Effector memory CD8-positive, alpha-beta T cell (primary cell): ENCODE measurements around the gene DICER1.
"Not testable (repeated sequence)": the region's sequence is repeated elsewhere in the genome, so short reads cannot be mapped to it uniquely, and the experiment has no call there.

Experiments used
- ATAC-seq: fragments of 150-1000 bp; cut with Tn5 transposase; replicated peaks from 2 replicates; pipeline ENCODE4 v1.10.0; 2021; ENCODE audit warnings: mild to moderate bottlenecking, moderate library complexity
- DNase-seq, 3 experiments: peaks; one replicate each; pipeline ENCODE4 v3.0.0; 2021
- H3K27ac Mint-ChIP-seq, 2 donors: one replicate each; pipeline ENCODE4 v1.8.0; 2022; ENCODE audit warnings: mild to moderate bottlenecking in 2 of 2, mixed read lengths in 2 of 2, moderate library complexity in 2 of 2
- H3K27me3 Mint-ChIP-seq, 2 donors: one replicate each; pipeline ENCODE4 v1.8.0; 2022; ENCODE audit warnings: mixed read lengths in 2 of 2
- H3K36me3 Mint-ChIP-seq: one replicate; pipeline ENCODE4 v1.8.0; 2022; ENCODE audit warnings: mild to moderate bottlenecking, moderate library complexity, mixed read lengths; ENCODE audit not compliant: insufficient read depth
- H3K4me1 Mint-ChIP-seq, 2 donors: one replicate each; pipeline ENCODE4 v1.8.0; 2022; ENCODE audit warnings: low read depth in 2 of 2, mixed read lengths in 2 of 2
- H3K4me3 Mint-ChIP-seq, 2 donors: one replicate each; pipeline ENCODE4 v1.8.0; 2022; ENCODE audit warnings: mild to moderate bottlenecking in 2 of 2, mixed read lengths in 2 of 2, moderate library complexity in 2 of 2
- H3K9me3 Mint-ChIP-seq, 2 donors: one replicate each; pipeline ENCODE4 v1.8.0; 2022; ENCODE audit warnings: mixed read lengths in 2 of 2

DICER1 gene

DNA sequence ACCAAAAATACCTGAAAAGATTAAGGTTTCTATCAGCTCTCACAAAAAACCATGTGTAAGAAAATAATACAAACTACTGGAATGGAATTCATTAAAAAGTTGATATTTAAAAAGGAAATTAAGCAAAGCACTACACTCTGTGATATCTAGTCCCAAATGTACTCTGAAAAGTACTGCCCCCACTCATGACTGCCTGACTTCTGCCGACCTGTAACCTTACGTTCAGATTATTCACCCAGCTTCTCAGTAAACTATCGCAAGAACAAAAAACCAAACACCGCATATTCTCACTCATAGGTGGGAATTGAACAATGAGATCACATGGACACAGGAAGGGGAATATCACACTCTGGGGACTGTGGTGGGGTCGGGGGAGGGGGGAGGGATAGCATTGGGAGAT, 18.9 kb downstream of the DICER1 start:
- DNase-seq, H3K9me3 Mint-ChIP-seq, H3K4me3 Mint-ChIP-seq, H3K27me3 Mint-ChIP-seq, ATAC-seq, H3K36me3 Mint-ChIP-seq, H3K27ac Mint-ChIP-seq: not testable (repeated sequence)
- peaks cover 37 to 80% of the 10 kb centered on the region in 2 donors for H3K4me1 Mint-ChIP-seq

DNA sequence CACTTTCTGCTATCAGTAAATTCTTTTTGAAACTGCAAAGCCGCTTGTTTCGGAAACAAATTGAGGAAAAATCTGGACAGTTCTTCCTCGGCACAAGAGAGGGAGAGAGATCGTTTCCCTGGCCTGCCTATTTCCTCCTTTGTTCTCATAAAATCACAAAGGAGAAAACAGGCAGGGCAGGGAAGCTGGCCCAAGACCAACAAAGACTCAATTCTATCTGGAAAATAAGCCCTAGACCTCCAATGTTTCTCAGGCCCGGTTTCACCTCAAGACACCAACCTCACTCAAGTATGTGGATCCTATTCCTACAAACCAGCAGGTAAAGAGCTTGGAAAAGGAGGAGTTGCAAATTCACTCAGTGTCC, 19.5 kb downstream of the DICER1 start:
- H3K4me1 Mint-ChIP-seq = peaks cover 34 to 78% of the 10 kb centered on the region in 2 donors

DNA sequence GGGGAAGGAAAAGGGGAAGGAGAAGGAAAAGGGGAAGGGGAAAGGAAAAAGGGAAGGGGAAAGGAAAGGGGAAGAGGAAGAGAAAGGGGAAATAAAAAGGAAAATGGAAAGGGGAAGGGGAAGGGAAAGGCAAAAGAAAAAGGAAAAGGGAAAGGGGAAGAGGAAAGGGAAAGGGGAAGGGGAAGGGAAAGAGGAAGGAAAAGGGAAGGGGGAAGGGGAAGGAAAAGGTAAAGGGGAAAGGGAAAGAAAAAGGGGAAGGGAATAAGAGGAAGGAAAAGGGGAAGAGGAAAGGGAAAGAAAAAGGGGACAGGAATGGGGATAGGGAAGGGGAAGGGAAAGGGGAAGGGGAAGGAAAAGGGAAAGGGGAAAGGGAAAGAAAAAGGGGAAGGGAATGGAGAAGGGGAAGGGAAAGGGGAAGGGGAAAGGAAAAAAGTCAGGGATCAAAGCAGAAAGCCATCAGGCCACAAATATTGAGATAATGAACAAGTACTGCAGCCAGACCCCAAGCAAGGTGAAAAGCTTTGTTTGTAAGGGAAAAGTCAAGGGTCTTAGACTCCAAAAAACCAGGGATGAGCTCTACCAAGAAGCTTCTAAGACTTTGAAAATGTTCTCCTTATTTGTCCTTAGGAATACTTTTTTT, 20.0 kb downstream of the DICER1 start:
- Mint-ChIP-seq H3K27ac (peak overlapping the region; percentile 19 to 76), H3K27me3 (no peaks in the 10 kb centered on the region), H3K4me1 (peaks cover 32 to 73% of the 10 kb centered on the region in 2 donors), H3K36me3 (peaks cover 14% of the 10 kb centered on the region), H3K4me3 (no peak overlapping the region), H3K9me3 (no peaks in the 10 kb centered on the region)
- ATAC-seq = no peak
- DNase-seq = no peak

More for the DNA sequence above, 19.5 kb downstream of the DICER1 start:
- Mint-ChIP-seq H3K27ac (peak overlapping the region; percentile 19 to 76), H3K9me3 (no peaks in the 10 kb centered on the region), H3K27me3 (no peaks in the 10 kb centered on the region), H3K36me3 (peaks cover 9% of the 10 kb centered on the region), H3K4me3 (no peak overlapping the region)
- no peak for ATAC-seq
- DNase-seq = no peak

DNA sequence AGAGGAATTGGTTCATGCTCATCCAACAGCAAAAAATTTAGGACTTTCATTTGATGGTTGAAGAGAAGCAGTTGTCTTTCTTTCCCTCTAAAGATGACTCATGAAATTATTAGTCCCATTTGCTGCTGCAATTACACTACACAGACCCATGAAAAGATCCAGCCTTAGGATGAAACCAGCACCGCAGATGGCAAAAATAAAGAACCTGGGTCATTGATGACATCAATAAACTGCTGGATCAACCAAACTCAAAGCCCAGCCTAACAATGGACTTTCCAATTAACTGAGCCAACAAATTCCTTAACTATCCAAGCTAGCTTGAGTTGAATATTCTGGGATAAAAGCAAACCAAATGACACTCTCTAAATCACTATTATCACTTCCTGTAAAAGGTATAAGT, 20.7 kb downstream of the DICER1 start:
- Mint-ChIP-seq H3K36me3 (peaks cover 19% of the 10 kb centered on the region), H3K27ac (peak overlapping the region in 1 of 2 donors; percentile 76), H3K4me1 (peaks cover 29 to 68% of the 10 kb centered on the region in 2 donors), H3K27me3 (no peaks in the 10 kb centered on the region), H3K9me3 (no peaks in the 10 kb centered on the region), H3K4me3 (no peak overlapping the region)
- no peak for ATAC-seq
- DNase-seq = no peak

DNA sequence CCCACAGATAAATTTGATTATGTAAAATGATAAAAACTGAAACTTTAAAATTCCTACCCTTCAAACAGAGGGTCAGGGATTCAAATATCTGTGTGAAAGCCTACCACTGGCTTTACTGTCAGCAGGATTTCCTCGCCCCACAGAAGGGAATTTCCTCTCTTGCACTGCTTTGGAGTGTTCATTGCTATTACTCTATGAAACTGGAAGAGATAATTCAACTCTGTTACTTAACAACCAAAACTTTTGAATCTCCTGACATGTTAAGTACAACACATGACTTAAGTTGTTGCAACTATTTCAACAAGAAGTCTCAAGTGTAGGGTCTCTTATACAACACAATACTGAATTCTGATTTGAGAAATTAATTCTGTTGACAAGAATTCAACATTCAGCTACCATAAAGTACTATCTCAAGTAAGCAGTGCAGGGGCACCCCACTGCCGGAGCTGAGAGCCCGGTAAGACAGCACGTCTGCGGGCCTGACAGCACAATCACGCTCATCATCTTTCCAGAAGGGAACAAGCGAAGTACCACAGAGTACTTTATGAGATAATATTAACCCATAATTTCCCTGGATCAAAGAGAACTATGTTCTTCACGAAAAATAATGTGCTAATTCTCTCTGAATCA, 22.9 kb downstream of the DICER1 start:
- Mint-ChIP-seq H3K9me3 (no peaks in the 10 kb centered on the region), H3K27me3 (no peaks in the 10 kb centered on the region), H3K4me3 (no peak overlapping the region), H3K4me1 (peaks cover 23 to 51% of the 10 kb centered on the region in 2 donors), H3K27ac (peak overlapping the region in 1 of 2 donors; percentile 8), H3K36me3 (peaks cover 38% of the 10 kb centered on the region)
- ATAC-seq (no peak), DNase-seq (no peak)

DNA sequence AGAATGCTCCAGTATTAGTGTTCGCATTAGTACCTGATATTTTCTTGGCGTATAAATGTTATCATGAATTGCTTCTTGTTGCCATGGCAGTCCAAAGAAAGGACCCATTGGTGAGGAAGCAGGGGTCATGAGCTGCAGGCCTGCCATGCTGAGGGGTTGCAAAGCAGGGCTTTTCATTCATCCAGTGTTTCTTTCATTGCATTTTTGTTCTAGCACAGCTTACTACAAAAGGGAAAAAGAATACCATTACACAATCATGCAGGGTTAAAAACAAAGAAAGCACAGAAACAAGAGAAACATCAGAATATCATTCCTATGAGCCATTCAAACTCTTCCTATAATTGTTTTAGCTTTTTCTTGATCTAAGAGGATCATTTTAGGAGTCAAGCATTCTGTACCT, 24.0 kb downstream of the DICER1 start:
- DNase-seq = no peak
- Mint-ChIP-seq H3K9me3 (no peaks in the 10 kb centered on the region), H3K27ac (peak overlapping the region in 1 of 2 donors; percentile 9), H3K4me1 (peaks cover 19 to 43% of the 10 kb centered on the region in 2 donors), H3K4me3 (no peak overlapping the region), H3K36me3 (peaks cover 46% of the 10 kb centered on the region), H3K27me3 (no peaks in the 10 kb centered on the region)
- no peak for ATAC-seq

DNA sequence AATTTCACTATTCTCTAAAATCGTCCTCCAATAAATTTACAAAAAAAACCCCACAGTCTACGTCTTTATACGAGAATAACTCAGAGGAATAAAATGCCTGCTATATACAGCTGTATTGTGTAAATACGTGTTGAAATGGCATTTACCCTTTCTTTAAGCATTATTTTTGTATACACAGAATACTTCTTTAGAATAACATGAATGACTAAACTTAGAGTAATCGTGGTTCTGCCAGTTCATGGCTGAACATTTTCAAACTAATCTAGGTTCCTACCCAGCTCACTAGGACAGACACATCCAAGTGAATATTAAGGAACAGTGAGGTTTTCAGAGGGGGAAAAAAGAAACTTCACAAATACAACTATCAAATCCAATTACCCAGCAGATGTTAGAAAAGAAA, 24.6 kb downstream of the DICER1 start:
- Mint-ChIP-seq H3K9me3 (no peaks in the 10 kb centered on the region), H3K4me3 (no peak overlapping the region), H3K4me1 (peaks cover 17 to 41% of the 10 kb centered on the region in 2 donors), H3K36me3 (peaks cover 46% of the 10 kb centered on the region), H3K27ac (peak overlapping the region in 1 of 2 donors; percentile 9), H3K27me3 (no peaks in the 10 kb centered on the region)
- DNase-seq (no peak), ATAC-seq (no peak)

DNA sequence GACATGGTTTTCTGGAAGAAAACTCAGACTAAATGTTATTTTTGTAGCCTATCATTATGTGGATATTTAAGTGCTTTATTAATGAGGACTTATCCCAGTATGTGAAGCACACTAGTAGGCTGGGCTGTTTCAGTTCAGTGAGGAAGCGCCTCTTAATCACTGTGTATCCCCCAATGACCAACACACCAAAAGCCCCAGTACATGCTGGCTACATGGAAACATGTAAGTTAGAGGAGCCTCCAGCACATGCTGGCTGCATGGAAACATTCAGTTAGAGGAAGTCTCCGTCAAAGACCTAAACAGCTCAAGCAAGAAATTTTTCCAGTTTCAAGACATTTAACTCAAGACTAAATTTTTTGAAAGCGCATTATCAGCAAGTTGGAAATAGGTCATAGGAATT, 26.8 kb downstream of the DICER1 start:
- no peaks in the 10 kb centered on the region for H3K9me3 Mint-ChIP-seq
- H3K36me3 Mint-ChIP-seq = peaks cover 53% of the 10 kb centered on the region
- no peaks in the 10 kb centered on the region for H3K27me3 Mint-ChIP-seq
- no peak overlapping the region for H3K4me3 Mint-ChIP-seq
- H3K27ac Mint-ChIP-seq = no peak overlapping the region
- no peak for ATAC-seq
- DNase-seq = no peak
- peaks cover 6 to 20% of the 10 kb centered on the region in 2 donors for H3K4me1 Mint-ChIP-seq

DNA sequence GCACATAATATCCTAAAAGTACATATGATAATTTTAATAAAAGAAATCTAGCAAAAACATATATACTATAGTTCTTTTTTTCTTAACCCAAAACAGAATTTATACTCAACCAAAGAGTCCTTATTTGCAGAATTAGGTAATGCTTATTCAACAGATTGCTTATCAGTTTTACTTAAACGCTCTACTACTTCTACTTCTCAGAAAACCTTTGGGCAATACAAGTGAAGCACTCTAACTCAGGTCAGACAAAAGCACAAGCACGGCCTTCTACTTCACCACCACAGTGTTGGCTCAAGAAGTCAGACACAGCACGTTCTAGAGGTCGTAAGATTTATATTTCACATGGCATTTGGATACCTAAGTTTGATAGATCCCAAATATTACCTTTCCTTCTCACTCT, 29.2 kb downstream of the DICER1 start:
- peak overlapping the region; percentile 30 to 35 for H3K27ac Mint-ChIP-seq
- DNase-seq (no peak), ATAC-seq (no peak)
- no peak overlapping the region for H3K4me3 Mint-ChIP-seq
- H3K36me3 Mint-ChIP-seq = peaks cover 61% of the 10 kb centered on the region
- no peaks in the 10 kb centered on the region for H3K9me3 Mint-ChIP-seq
- no peaks in the 10 kb centered on the region for H3K27me3 Mint-ChIP-seq
- peaks cover 3 to 5% of the 10 kb centered on the region in 2 donors for H3K4me1 Mint-ChIP-seq

DNA sequence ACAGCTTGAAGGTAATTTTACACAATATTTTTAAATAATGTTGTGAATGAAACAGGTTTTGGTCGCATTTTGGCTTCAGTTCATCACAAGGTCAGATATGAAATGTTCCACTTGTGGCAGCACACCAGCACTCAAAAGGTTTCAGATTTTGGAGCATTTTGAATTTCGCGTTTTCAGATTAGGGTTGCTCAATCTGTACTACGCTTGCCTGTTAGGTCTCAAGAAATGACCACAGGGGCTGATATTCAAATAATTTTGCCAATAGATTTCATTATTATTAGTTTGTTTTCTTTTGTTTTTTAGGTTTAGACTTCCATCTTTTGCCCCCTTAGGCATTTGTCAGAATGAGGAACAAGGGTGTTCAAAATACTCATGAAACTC, 29.8 kb downstream of the DICER1 start:
- H3K27ac Mint-ChIP-seq = peak overlapping the region in 1 of 2 donors; percentile 74
- H3K36me3 Mint-ChIP-seq = peaks cover 60% of the 10 kb centered on the region
- no peak overlapping the region for H3K4me3 Mint-ChIP-seq
- H3K4me1 Mint-ChIP-seq = peaks cover 3 to 5% of the 10 kb centered on the region in 2 donors
- ATAC-seq (no peak), DNase-seq (no peak)
- H3K27me3 Mint-ChIP-seq = no peaks in the 10 kb centered on the region
- no peaks in the 10 kb centered on the region for H3K9me3 Mint-ChIP-seq

DNA sequence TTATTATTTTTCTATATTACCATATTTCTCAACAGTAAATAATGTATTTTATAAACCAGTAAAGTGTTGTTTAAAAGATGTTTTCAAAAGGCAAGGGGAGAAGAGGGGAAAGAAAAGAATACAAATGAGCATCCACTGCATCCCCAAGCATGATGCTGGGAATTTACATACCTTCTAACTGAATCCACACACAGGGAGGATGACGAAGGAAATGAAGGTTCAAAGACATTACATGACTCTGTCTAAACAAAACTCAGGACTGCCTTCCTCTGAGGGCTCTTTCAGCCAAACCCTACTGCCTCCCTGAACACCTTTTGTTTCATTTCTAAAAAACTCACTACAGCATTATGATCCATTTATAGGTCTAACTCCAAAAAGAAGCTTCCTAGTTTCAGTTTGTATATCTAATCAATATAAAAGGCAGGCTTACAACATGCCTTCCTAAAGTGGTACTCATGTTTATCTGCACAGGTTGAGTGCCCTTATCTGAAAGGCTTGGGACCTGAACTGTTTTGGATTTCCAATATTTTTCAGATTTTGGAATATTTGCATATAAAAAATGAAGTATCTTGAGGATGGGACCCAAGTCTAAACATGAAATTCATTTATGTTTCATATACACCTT, 30.3 kb downstream of the DICER1 start:
- Mint-ChIP-seq H3K27ac (peak overlapping the region in 1 of 2 donors; percentile 74), H3K9me3 (no peaks in the 10 kb centered on the region)
- no peak for ATAC-seq

DNA sequence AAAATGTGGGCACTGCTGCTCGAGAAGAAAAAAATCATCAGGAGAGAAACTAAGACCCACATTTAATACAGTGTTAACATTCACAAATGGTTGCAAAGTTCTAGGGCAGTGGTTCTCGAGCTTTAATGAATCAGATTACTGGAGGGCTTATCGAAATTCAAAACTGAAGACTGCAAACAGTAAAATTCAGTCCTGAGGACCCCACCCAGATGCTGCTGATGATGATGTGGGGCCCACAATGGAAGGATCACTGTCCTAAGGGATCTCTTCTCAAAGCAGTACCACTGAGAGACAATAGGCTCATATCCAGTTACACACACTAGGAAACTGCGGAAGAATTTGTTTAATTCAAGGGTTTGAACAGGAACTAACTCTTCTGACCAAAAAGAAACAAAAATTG, 31.4 kb downstream of the DICER1 start:
- Mint-ChIP-seq H3K27me3 (no peaks in the 10 kb centered on the region), H3K36me3 (peaks cover 55% of the 10 kb centered on the region), H3K4me3 (no peak overlapping the region), H3K9me3 (no peaks in the 10 kb centered on the region), H3K4me1 (peaks cover 5% of the 10 kb centered on the region in 2 donors), H3K27ac (peak overlapping the region in 1 of 2 donors; percentile 74)
- no peak for ATAC-seq
- DNase-seq = no peak

More for the DNA sequence above, 30.3 kb downstream of the DICER1 start:
- H3K4me1 Mint-ChIP-seq = peaks cover 5% of the 10 kb centered on the region in 2 donors
- no peaks in the 10 kb centered on the region for H3K27me3 Mint-ChIP-seq
- H3K36me3 Mint-ChIP-seq = peaks cover 57% of the 10 kb centered on the region
- no peak overlapping the region for H3K4me3 Mint-ChIP-seq
- DNase-seq = no peak

DNA sequence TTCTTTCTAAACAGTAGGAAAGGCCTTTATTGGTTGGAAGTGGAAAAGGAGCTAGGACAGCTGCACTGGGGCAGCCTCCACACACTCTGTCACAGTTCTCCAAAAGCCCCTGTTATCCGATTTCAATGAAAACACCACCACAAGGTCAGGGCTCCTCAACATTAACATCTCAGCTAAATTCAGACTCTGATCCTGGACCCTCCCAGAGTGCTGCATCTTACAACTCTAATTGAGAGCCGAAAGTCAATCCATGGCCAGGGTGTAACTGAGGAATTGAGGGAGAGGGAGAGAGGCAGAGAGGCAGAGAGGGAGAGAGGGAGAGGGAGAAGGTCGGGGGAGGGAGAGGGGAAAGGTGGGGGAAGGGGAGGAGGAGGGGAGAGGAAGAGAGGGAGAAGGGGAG, 32.1 kb downstream of the DICER1 start:
- peaks cover 51% of the 10 kb centered on the region for H3K36me3 Mint-ChIP-seq
- DNase-seq = no peak
- H3K4me1 Mint-ChIP-seq = peaks cover 5% of the 10 kb centered on the region in 2 donors
- ATAC-seq = no peak
- H3K27me3 Mint-ChIP-seq = no peaks in the 10 kb centered on the region
- H3K27ac Mint-ChIP-seq = peak overlapping the region in 1 of 2 donors; percentile 74
- H3K4me3 Mint-ChIP-seq = no peak overlapping the region
- no peaks in the 10 kb centered on the region for H3K9me3 Mint-ChIP-seq
